LoVo (cell line): ENCODE data around the gene GTF3C2.
"Not testable (repeated sequence)": the region's sequence is repeated elsewhere in the genome, so short reads cannot be mapped to it uniquely, and the experiment has no call there.

ENCODE experiments used
- DNase-seq: peaks from one replicate; pipeline ENCODE4 v3.0.0-alpha.2; 2016; ENCODE audit warnings: low spot score

GTF3C2 gene

GRCh38 chr2:27373567-27373966 lies 17.0 kb upstream of the GTF3C2 start:
- DNase-seq: no peak

GRCh38 chr2:27372937-27373336 lies 16.4 kb upstream of the GTF3C2 start:
- no peak for DNase-seq

GRCh38 chr2:27370816-27371620 lies 14.5 kb upstream of the GTF3C2 start:
- peak; percentile 25 for DNase-seq

- peak; percentile 99 for DNase-seq
Measured at GRCh38 chr2:27370026-27370815, 13.7 kb upstream of the GTF3C2 start, which contains the start of the genes EIF2B4 and SNX17. Gene EIF2B4 (minus strand): TSS chr2:27370338. CDS start chr2:27370314, 24 bp downstream. Gene SNX17 (plus strand): TSS chr2:27370616. CDS start chr2:27370744, 128 bp downstream.

- DNase-seq: peak; percentile 38
Measured at GRCh38 chr2:27369471-27370025, 13.0 kb upstream of the GTF3C2 start.

GRCh38 chr2:27363933-27364332 lies 7.4 kb upstream of the GTF3C2 start:
- no peak for DNase-seq

GRCh38 chr2:27362678-27363420 lies 6.3 kb upstream of the GTF3C2 start:
- no peak for DNase-seq

- peak; percentile 78 for DNase-seq
Measured at GRCh38 chr2:27356056-27356381, 545 bp downstream of the GTF3C2 start.

- no peak for DNase-seq
Measured at GRCh38 chr2:27354597-27354927, 2.0 kb downstream of the GTF3C2 start.

GRCh38 chr2:27353762-27354596 lies 2.6 kb downstream of the GTF3C2 start:
- no peak for DNase-seq

- DNase-seq: not testable (repeated sequence)
Measured at GRCh38 chr2:27353386-27353761, 3.2 kb downstream of the GTF3C2 start.

GRCh38 chr2:27351802-27352598 lies 4.6 kb downstream of the GTF3C2 start:
- no peak for DNase-seq

GRCh38 chr2:27350106-27350693 lies 6.4 kb downstream of the GTF3C2 start:
- no peak for DNase-seq

- DNase-seq: no peak
Measured at GRCh38 chr2:27347641-27348040, 8.9 kb downstream of the GTF3C2 start.

GRCh38 chr2:27336173-27336572 lies 20.4 kb downstream of the GTF3C2 start:
- DNase-seq: no peak

GRCh38 chr2:27335311-27335710 lies 21.3 kb downstream of the GTF3C2 start:
- DNase-seq: no peak

- DNase-seq: no peak
Measured at GRCh38 chr2:27324720-27325119, 31.8 kb downstream of the GTF3C2 start.

- peak; percentile 37 for DNase-seq
Measured at GRCh38 chr2:27323596-27324285, 32.8 kb downstream of the GTF3C2 start.

- DNase-seq: peak; percentile 94
Measured at GRCh38 chr2:27322766-27323595, 33.6 kb downstream of the GTF3C2 start, which contains the start of gene MPV17. Gene MPV17 (minus strand): TSS chr2:27323097. CDS start chr2:27322517, 580 bp downstream.
